HG03108 (cell line): ENCODE data around the gene ATOH7.

Source experiments
- ATAC-seq: cut with Tn5 transposase; IDR thresholded peaks from one replicate; pipeline ENCODE4 v1.9.1; 2021; ENCODE audit warnings: moderate library complexity; ENCODE audit not compliant: unreplicated experiment

Gene ATOH7

GRCh38 chr10:68184546-68184945 is 47.4 kb downstream of the ATOH7 start:
- ATAC-seq = no peak
